DMS79 treated with DMSO at 0.1 percent for 48 hours (cell line): ENCODE measurements around the gene FAM83D.
A peak's percentile ranks its signal among the peaks of the same experiment; 100 is the strongest.

Experiments
- DNase-seq: peaks from one replicate; lab custom pipeline; 2025; lab: John Stamatoyannopoulos, UW

FAM83D gene

GRCh38 chr20:38926142-38926933, at the start of gene FAM83D:
Gene FAM83D (plus strand): TSS chr20:38926417. CDS start chr20:38926443, 26 bp downstream.
- peak; percentile 80 for DNase-seq

GRCh38 chr20:38877483-38877882, 48.7 kb upstream of the FAM83D start:
- no peak for DNase-seq

GRCh38 chr20:38878866-38879265, 47.4 kb upstream of the FAM83D start:
- no peak for DNase-seq

- no peak for DNase-seq
Observed at GRCh38 chr20:38880952-38881735, 45.1 kb upstream of the FAM83D start.

GRCh38 chr20:38881806-38882440, 44.3 kb upstream of the FAM83D start:
- no peak for DNase-seq

GRCh38 chr20:38882600-38882999, 43.6 kb upstream of the FAM83D start:
- no peak for DNase-seq

- peak; percentile 17 for DNase-seq
Observed at GRCh38 chr20:38883081-38883980, 42.9 kb upstream of the FAM83D start.

- no peak for DNase-seq
Observed at GRCh38 chr20:38883981-38884733, 42.1 kb upstream of the FAM83D start.

GRCh38 chr20:38885357-38885756, 40.9 kb upstream of the FAM83D start:
- DNase-seq, result no peak

GRCh38 chr20:38888059-38888831, 38.0 kb upstream of the FAM83D start:
- no peak for DNase-seq

GRCh38 chr20:38889050-38889449, 37.2 kb upstream of the FAM83D start:
- DNase-seq, result no peak

- DNase-seq, result no peak
Observed at GRCh38 chr20:38889792-38890496, 36.3 kb upstream of the FAM83D start.

- no peak for DNase-seq
Observed at GRCh38 chr20:38890497-38890818, 35.8 kb upstream of the FAM83D start.

GRCh38 chr20:38892091-38892981, 33.9 kb upstream of the FAM83D start:
- DNase-seq, result no peak

GRCh38 chr20:38893056-38893564, 33.1 kb upstream of the FAM83D start:
- no peak for DNase-seq

- peak; percentile 12 for DNase-seq
Observed at GRCh38 chr20:38893565-38894090, 32.6 kb upstream of the FAM83D start.

- DNase-seq, result no peak
Observed at GRCh38 chr20:38894091-38894847, 31.9 kb upstream of the FAM83D start.
